Coronary artery (tissue), 2 donors: ENCODE results near the gene SPRY1.

ENCODE experiments used
- DNase-seq: peaks from one replicate; pipeline ENCODE4 v3.0.0-alpha.2; 2017; ENCODE audit warnings: low spot score
- H3K27ac ChIP-seq, 2 donors: fragments of 200-600 bp; sonication (generic); one replicate each; pipeline ENCODE4 v1.5.1; 2016 to 2019
- H3K4me3 ChIP-seq: fragments of 200-600 bp; sonication (generic); 2 replicates; pipeline ENCODE4 v1.5.1; 2016; ENCODE audit warnings: mild to moderate bottlenecking, moderate library complexity
- CTCF ChIP-seq: fragments of 200-600 bp; sonication (generic); IDR thresholded peaks from one replicate; pipeline ENCODE4 v1.5.1; 2019; ENCODE audit warnings: antibody characterized with exemption

Gene SPRY1

GRCh38 chr4:123411514-123411913 is 14.9 kb downstream of the SPRY1 start:
- DNase-seq, result no peak

GRCh38 chr4:123412091-123412505 is 15.5 kb downstream of the SPRY1 start:
- no peak for DNase-seq
- Histone ChIP-seq H3K4me3 (no peak overlapping the region), H3K27ac (peak overlapping the region in 1 of 2 donors; percentile 30)
- no peak for TF ChIP-seq CTCF

More at GRCh38 chr4:123411514-123411913, 14.9 kb downstream of the SPRY1 start:
- Histone ChIP-seq H3K27ac (no peak overlapping the region), H3K4me3 (no peak overlapping the region)
- TF ChIP-seq CTCF, result no peak

- H3K27ac ChIP-seq, result peak overlapping the region in 1 of 2 donors; percentile 28
- no peak overlapping the region for H3K4me3 ChIP-seq
- DNase-seq, result no peak
- TF ChIP-seq CTCF, result no peak
Measured at GRCh38 chr4:123412700-123413512, 16.3 kb downstream of the SPRY1 start.

GRCh38 chr4:123415576-123415975 is 19.0 kb downstream of the SPRY1 start:
- DNase-seq, result no peak
- no peak for TF ChIP-seq CTCF
- no peak overlapping the region for H3K27ac ChIP-seq
- no peak overlapping the region for H3K4me3 ChIP-seq

GRCh38 chr4:123415977-123416376 is 19.4 kb downstream of the SPRY1 start:
- H3K4me3 ChIP-seq, result no peak overlapping the region
- H3K27ac ChIP-seq, result peak overlapping the region in 1 of 2 donors; percentile 31
- no peak for DNase-seq
- no peak for TF ChIP-seq CTCF

GRCh38 chr4:123417813-123418212 is 21.2 kb downstream of the SPRY1 start:
- DNase-seq, result no peak
- no peak for TF ChIP-seq CTCF
- H3K27ac ChIP-seq, result peak overlapping the region in 1 of 2 donors; percentile 65

GRCh38 chr4:123418351-123418931 is 21.8 kb downstream of the SPRY1 start:
- no peak for DNase-seq
- H3K27ac ChIP-seq, result peak overlapping the region in 1 of 2 donors; percentile 65

More at GRCh38 chr4:123417813-123418212, 21.2 kb downstream of the SPRY1 start:
- H3K4me3 ChIP-seq, result no peak overlapping the region

More at GRCh38 chr4:123418351-123418931, 21.8 kb downstream of the SPRY1 start:
- H3K4me3 ChIP-seq, result no peak overlapping the region
- no peak for TF ChIP-seq CTCF
